ENCODE data around the gene SMG6.

Gene SMG6

DNA sequence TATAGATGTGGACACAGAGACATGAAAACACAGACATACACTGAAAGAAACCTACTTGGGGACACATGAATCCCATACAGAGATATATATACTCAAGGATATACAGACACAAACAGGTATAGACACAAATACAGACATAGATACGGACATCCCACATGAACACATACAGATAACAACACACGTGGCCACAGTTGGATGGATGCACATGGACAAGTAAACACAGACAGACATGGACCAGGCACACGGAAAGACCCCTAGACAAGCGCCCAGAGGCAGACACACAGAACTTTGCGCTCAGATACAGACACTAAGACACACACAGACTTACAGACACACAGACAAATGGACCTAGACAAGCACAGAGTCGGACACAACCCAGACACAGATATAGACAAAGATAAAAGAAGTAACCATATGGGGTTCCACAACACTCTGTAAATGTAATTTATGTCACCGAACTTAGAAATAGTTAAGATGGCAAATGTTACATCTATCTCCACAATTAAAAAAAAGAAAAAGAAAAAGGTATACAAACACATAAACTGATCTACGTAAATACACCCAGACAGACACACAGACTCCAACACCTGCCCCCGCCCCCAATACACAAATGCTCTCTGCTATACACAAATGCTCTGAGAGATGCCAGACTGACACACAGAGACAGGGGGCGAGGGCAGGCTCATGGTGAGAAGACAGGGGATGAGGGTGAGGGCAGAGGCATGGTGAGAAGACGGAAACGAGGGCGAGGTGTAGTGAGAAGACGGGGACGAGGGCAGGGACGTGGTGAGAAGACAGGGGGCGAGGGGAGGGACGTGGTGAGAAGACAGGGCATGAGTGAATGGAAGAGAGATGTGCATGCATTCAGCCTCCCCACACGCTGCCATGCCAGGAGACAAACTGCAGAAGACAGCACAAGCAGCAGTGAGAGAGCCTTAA, 118.3 kb downstream of the SMG6 start:
- peaks cover 29% of the 10 kb centered on the region for H3K36me3 ChIP-seq (ENCODE audit: control insufficient read depth, insufficient read depth, low read length)
- H3K4me3 ChIP-seq (ENCODE audit: low read depth, low read length) = no peak overlapping the region
- H3K4me1 ChIP-seq (ENCODE audit: control insufficient read depth, insufficient read depth, low read length) = peaks cover 4% of the 10 kb centered on the region; the same call in 1 of the 2 replicates
- H3K27ac ChIP-seq (ENCODE audit: low read depth, low read length) = no peak overlapping the region
- no peak overlapping the region for H3K9ac ChIP-seq (ENCODE audit: low read depth, low read length)
- H3K27me3 ChIP-seq (ENCODE audit: control insufficient read depth, insufficient read depth, low read length) = no peaks in the 10 kb centered on the region
- H3K9me3 ChIP-seq (ENCODE audit: control insufficient read depth, insufficient read depth, low read length) = no peaks in the 10 kb centered on the region

DNA sequence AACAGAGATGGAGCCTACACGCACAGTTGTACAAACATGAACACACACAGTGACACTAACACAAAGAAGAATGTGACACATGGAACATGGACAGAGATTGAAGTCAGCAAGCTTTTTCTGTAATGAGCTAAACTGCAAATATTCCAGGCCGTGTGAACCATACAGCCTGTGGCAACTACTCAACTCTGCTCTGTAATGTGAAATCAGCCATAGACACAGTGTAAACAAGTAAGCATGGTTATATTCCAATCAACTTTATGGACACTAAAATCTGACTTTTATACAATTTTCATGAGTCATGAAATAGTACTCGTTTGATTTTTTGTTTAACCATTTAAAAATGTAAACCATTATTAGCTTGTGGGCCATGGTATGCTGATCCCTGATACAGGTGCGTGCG, 120.2 kb downstream of the SMG6 start:
- Histone ChIP-seq H3K36me3 (ENCODE audit: control insufficient read depth, insufficient read depth, low read length) (peaks cover 29% of the 10 kb centered on the region), H3K9me3 (ENCODE audit: control insufficient read depth, insufficient read depth, low read length) (no peaks in the 10 kb centered on the region), H3K4me1 (ENCODE audit: control insufficient read depth, insufficient read depth, low read length) (peaks cover 4% of the 10 kb centered on the region; the same call in 1 of the 2 replicates), H3K4me3 (ENCODE audit: low read depth, low read length) (no peak overlapping the region), H3K27me3 (ENCODE audit: control insufficient read depth, insufficient read depth, low read length) (no peaks in the 10 kb centered on the region), H3K27ac (ENCODE audit: low read depth, low read length) (no peak overlapping the region), H3K9ac (ENCODE audit: low read depth, low read length) (no peak overlapping the region)

DNA sequence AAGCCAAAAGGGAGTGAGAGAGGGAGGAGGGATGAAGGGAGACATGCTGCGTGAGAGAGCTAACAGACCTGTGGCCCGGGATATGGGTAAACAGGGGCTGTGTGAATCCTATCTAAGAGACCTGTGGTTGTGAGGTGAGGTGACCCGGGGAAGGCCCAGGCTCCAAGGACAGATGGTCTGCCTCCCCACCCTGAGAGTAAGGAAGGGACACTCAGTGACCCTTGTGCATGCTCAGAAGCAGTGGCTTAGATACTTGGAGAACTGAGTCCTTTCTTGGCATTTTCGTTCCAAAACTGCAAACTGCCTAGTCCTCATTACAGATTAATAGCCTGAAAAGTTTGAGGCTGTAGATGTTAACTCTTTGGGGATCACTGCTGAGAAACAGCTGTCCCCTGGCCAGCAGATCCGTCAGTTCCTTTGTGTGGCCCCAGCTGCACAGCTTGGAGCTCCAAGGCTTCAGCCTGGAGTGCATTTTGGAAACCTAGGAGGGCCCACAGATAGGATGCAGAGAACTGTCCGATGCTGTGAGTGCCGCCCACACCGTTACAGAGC, 121.6 kb downstream of the SMG6 start:
- Histone ChIP-seq H3K27ac (ENCODE audit: low read depth, low read length) (peak overlapping the region; percentile 9), H3K9me3 (ENCODE audit: control insufficient read depth, insufficient read depth, low read length) (no peaks in the 10 kb centered on the region), H3K27me3 (ENCODE audit: control insufficient read depth, insufficient read depth, low read length) (no peaks in the 10 kb centered on the region), H3K4me3 (ENCODE audit: low read depth, low read length) (no peak overlapping the region), H3K36me3 (ENCODE audit: control insufficient read depth, insufficient read depth, low read length) (peaks cover 26% of the 10 kb centered on the region), H3K9ac (ENCODE audit: low read depth, low read length) (no peak overlapping the region), H3K4me1 (ENCODE audit: control insufficient read depth, insufficient read depth, low read length) (peaks cover 4% of the 10 kb centered on the region; the same call in 1 of the 2 replicates)

DNA sequence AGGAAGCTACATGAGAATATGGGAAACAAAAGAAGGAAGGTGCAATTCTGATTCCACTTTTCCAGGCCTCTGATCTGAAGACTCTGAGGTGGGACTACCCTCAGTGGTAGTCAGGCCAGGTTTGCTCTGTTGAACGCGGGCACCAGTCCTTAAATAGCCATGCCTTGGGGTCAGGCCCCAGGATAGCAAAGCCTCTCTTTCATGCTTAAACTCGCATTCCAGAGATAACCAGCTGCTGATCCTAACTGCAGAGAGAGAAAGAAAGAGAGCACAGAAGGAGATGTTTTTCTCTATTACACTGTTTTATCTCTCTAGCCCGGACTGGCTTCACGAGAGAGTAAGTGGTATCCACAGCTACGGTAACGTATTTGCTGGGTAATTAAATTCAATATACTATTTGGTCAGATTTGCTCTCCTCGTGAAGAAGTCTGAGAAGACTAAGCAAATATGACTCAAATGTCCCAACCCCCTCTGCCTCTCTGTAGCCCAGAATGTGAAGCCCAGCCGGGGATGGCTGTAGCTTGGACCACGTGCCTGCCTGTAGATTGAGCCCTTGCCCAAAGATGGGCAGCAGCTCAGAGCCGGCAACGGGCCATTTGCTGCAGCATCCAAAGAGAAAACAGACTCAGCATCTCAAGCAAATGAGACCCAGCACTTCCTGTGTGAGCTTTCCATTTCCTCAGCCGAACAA, 122.2 kb downstream of the SMG6 start:
- no peak overlapping the region for H3K4me3 ChIP-seq (ENCODE audit: low read depth, low read length)
- no peak overlapping the region for H3K9ac ChIP-seq (ENCODE audit: low read depth, low read length)
- peak overlapping the region; percentile 11 for H3K27ac ChIP-seq (ENCODE audit: low read depth, low read length)
- peaks cover 20% of the 10 kb centered on the region; the same call in 1 of the 2 replicates for H3K36me3 ChIP-seq (ENCODE audit: control insufficient read depth, insufficient read depth, low read length)
- H3K9me3 ChIP-seq (ENCODE audit: control insufficient read depth, insufficient read depth, low read length) = no peaks in the 10 kb centered on the region
- H3K27me3 ChIP-seq (ENCODE audit: control insufficient read depth, insufficient read depth, low read length) = no peaks in the 10 kb centered on the region
- peaks cover 4% of the 10 kb centered on the region; the same call in 1 of the 2 replicates for H3K4me1 ChIP-seq (ENCODE audit: control insufficient read depth, insufficient read depth, low read length)

DNA sequence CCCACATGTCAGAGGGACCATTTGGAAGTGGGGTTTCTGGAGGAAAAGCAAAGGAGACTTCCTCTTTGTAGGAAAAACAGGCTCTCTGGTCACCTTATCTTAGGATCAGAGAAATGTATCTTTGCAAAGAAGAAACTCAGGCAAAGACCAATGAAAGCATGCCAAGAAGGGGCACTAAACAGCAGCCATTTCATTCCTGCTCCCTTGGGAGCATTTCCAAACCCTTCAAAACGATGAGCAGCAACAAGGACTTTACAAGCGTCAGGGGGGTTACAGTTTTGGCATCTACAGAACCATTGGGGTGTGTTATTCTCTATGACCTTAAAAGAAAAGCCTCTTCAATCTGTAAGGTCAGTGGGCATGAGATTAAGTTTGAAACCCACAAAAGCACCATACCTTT, 122.8 kb downstream of the SMG6 start:
- peaks cover 14% of the 10 kb centered on the region; the same call in 1 of the 2 replicates for H3K36me3 ChIP-seq (ENCODE audit: control insufficient read depth, insufficient read depth, low read length)
- H3K4me3 ChIP-seq (ENCODE audit: low read depth, low read length) = no peak overlapping the region
- no peaks in the 10 kb centered on the region for H3K9me3 ChIP-seq (ENCODE audit: control insufficient read depth, insufficient read depth, low read length)
- H3K9ac ChIP-seq (ENCODE audit: low read depth, low read length) = no peak overlapping the region
- H3K27me3 ChIP-seq (ENCODE audit: control insufficient read depth, insufficient read depth, low read length) = no peaks in the 10 kb centered on the region
- H3K4me1 ChIP-seq (ENCODE audit: control insufficient read depth, insufficient read depth, low read length) = peaks cover 4% of the 10 kb centered on the region; the same call in 1 of the 2 replicates
- H3K27ac ChIP-seq (ENCODE audit: low read depth, low read length) = peak overlapping the region; percentile 11

DNA sequence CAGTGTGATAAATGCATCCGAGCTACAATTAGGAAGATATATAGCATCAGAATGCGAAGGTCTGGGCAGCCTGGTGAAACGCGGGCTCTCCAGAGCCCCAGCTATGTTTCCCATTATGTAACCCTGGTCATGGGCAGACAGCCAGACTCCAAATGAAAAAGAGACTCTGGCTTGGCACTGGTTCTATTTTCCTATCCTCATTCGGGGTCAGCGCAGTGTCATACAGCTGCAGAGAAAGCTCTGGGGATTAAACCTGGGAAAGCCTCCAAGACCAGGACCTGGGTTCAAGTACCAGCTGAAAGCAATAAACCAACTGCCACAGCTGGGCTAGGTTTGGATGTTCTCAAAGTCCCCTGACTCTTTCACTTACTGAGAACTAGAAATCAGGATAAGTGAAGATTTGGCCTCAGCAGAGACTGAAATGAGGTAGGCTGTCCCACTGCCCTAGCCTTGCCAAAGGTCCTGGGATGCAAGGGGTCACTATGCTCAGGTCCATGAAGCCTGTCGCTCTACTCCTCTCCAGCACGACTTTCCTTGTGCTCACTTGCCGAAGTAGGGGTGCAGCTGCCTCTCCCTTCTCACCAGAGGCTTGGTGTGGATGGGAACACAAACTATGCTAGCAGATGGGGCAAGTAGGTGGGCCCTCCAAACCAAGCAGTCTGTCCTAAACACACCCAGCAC, 123.8 kb downstream of the SMG6 start:
- Histone ChIP-seq H3K4me3 (ENCODE audit: low read depth, low read length) (no peak overlapping the region), H3K9ac (ENCODE audit: low read depth, low read length) (no peak overlapping the region), H3K4me1 (ENCODE audit: control insufficient read depth, insufficient read depth, low read length) (peaks cover 4% of the 10 kb centered on the region; the same call in 1 of the 2 replicates), H3K27ac (ENCODE audit: low read depth, low read length) (no peak overlapping the region), H3K9me3 (ENCODE audit: control insufficient read depth, insufficient read depth, low read length) (no peaks in the 10 kb centered on the region), H3K27me3 (ENCODE audit: control insufficient read depth, insufficient read depth, low read length) (no peaks in the 10 kb centered on the region), H3K36me3 (ENCODE audit: control insufficient read depth, insufficient read depth, low read length) (peaks cover 10% of the 10 kb centered on the region; the same call in 1 of the 2 replicates)

DNA sequence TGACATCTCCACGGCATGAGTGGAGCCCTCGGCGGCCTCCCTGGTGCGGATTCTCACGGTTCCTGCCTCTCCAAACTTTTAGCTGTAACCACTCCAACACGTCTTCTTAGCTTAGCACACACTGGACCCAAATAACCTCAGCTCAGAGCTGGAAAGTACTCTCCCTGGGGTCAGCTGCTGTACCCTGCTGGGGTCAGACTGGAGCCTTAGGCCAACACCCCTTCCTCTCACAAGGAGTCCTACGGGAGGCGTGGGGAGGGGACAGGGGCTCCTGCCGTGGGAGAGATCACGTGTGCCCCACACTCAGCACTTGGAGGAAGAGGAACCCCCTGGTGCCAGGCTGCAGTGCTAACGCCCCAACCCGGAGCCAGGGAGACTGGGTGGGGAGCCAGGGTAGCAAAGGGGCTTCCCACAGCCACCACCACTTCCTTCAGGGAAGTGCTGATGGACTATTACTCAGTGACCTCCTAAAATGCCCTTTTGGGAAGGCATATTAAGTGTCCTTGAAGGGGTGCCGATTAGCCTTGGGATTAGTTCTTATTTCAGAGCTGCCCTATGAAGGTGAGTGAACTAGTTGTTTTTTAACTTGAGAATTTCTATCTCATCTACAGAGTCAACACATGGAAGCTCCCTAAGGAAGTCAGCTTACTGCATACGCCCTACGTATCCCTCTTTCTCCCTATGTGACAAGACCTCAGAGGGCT, 124.6 kb downstream of the SMG6 start:
- no peak overlapping the region for H3K4me3 ChIP-seq (ENCODE audit: low read depth, low read length)
- H3K36me3 ChIP-seq (ENCODE audit: control insufficient read depth, insufficient read depth, low read length) = peaks cover 10% of the 10 kb centered on the region; the same call in 1 of the 2 replicates
- no peaks in the 10 kb centered on the region for H3K27me3 ChIP-seq (ENCODE audit: control insufficient read depth, insufficient read depth, low read length)
- no peak overlapping the region for H3K9ac ChIP-seq (ENCODE audit: low read depth, low read length)
- peaks cover 4% of the 10 kb centered on the region; the same call in 1 of the 2 replicates for H3K4me1 ChIP-seq (ENCODE audit: control insufficient read depth, insufficient read depth, low read length)
- no peak overlapping the region for H3K27ac ChIP-seq (ENCODE audit: low read depth, low read length)
- H3K9me3 ChIP-seq (ENCODE audit: control insufficient read depth, insufficient read depth, low read length) = no peaks in the 10 kb centered on the region

DNA sequence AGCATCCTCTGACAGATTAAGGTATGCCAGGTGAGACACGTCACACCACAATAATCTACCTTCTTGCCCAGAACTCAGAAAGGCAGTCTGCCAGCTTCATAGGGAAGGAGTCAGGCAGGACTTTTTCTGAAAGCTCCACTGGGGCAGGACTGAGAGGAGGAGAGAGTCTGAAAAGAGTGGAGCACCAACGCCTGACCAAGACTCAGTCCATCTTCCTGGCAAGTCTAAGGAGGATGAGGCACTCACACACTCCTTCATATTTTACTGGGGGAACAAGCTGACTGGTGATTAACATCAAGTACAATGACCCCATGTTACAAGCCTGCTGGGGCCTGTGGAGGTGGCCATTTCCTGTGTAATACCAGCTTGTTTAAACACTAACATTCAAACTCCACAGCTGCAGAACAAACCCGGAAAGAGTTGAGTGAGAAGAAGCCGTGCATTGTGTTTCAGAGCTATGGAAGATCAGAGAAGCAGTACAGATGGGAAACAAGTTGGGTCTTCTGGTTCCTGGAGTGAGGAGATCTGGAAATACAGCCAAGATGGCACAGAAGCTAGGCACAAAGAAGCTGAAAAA, 126.3 kb downstream of the SMG6 start:
- no peak overlapping the region for H3K9ac ChIP-seq (ENCODE audit: low read depth, low read length)
- H3K9me3 ChIP-seq (ENCODE audit: control insufficient read depth, insufficient read depth, low read length) = no peaks in the 10 kb centered on the region
- H3K27ac ChIP-seq (ENCODE audit: low read depth, low read length) = no peak overlapping the region
- peaks cover 8% of the 10 kb centered on the region for H3K4me1 ChIP-seq (ENCODE audit: control insufficient read depth, insufficient read depth, low read length)
- peaks cover 4% of the 10 kb centered on the region; the same call in 1 of the 2 replicates for H3K36me3 ChIP-seq (ENCODE audit: control insufficient read depth, insufficient read depth, low read length)
- H3K4me3 ChIP-seq (ENCODE audit: low read depth, low read length) = no peak overlapping the region
- H3K27me3 ChIP-seq (ENCODE audit: control insufficient read depth, insufficient read depth, low read length) = no peaks in the 10 kb centered on the region

DNA sequence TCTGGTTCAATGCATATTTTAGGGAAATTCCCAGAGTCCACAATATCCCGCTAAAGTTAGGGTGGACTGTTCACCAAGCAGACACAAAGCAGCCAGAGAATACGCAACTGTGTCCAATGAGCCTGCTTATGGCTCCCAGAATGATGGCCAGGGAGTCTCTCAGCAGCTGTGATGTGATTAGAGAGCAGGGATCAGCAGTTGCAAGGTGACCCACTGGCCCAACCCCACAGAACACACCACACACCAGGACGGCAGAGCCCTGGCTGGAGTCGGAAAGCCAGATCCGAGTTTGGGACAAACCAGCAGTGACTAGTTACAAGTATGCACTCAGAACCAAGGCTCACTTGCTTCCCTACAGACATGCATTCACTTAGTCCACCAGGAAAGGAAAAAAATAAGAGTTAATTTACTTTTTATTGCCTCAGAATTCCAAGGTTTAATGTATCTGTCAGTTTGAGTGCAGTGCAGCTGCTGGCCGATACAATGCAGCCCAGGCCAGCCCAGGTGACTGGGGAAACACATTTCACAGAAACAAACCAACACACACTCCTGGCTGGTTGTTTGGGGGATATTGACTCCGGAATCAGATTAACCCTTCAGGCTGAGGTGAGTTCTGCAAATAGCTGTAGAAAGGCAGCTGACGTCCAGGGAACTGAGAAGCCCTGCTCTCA, 127.0 kb downstream of the SMG6 start:
- Histone ChIP-seq H3K4me1 (ENCODE audit: control insufficient read depth, insufficient read depth, low read length) (peaks cover 9% of the 10 kb centered on the region), H3K27ac (ENCODE audit: low read depth, low read length) (no peak overlapping the region), H3K27me3 (ENCODE audit: control insufficient read depth, insufficient read depth, low read length) (no peaks in the 10 kb centered on the region), H3K9ac (ENCODE audit: low read depth, low read length) (no peak overlapping the region), H3K4me3 (ENCODE audit: low read depth, low read length) (no peak overlapping the region), H3K9me3 (ENCODE audit: control insufficient read depth, insufficient read depth, low read length) (no peaks in the 10 kb centered on the region), H3K36me3 (ENCODE audit: control insufficient read depth, insufficient read depth, low read length) (peaks cover 3% of the 10 kb centered on the region; the same call in 1 of the 2 replicates)

Data from HUES48 (cell line).